ENCODE results near the gene TBC1D14. TPM values are rescaled to one million over a fixed set of nuclear protein-coding genes. Genes with fewer than 3 reads are reported as not detected.

TBC1D14 gene
- total RNA-seq, 1 experiment from 2014 or later, result 50.2 TPM

- no peak for DNase-seq
- no peak for TF ChIP-seq CTCF (conservative IDR thresholded peaks at IDR 0.05)
- Histone ChIP-seq H3K23ac (ENCODE audit: insufficient read length, low read depth, low read length) (no peak overlapping the region), H4K5ac (ENCODE audit: insufficient read length, low read depth, low read length) (no peak overlapping the region), H2AFZ (ENCODE audit: low read length) (no peak overlapping the region), H3K14ac (ENCODE audit: insufficient read depth, low read length) (no peak overlapping the region), H3K79me2 (ENCODE audit: insufficient read depth, low read length) (no peaks in the 10 kb centered on the region), H3K56ac (ENCODE audit: insufficient read length, low read depth, low read length) (no peak overlapping the region), H3K79me1 (ENCODE audit: insufficient read depth, low read depth, low read length, poor library complexity, severe bottlenecking) (no peaks in the 10 kb centered on the region), H2AK5ac (ENCODE audit: insufficient read length, low read length) (no peak overlapping the region), H3K23me2 (ENCODE audit: insufficient read length, low read depth, low read length, poor library complexity, severe bottlenecking) (no peaks in the 10 kb centered on the region), H3K27me3 (ENCODE audit: insufficient read depth, low read length) (no peaks in the 10 kb centered on the region; the same call in 1 of the 2 replicates), H3K18ac (ENCODE audit: insufficient read length, low read depth, low read length) (no peak overlapping the region), H3K4ac (ENCODE audit: low read depth, low read length) (no peak overlapping the region), H3K4me2 (ENCODE audit: insufficient read depth, insufficient read length, low read length) (no peak overlapping the region), H4K20me1 (ENCODE audit: control insufficient read depth, insufficient read depth, insufficient read length) (no peaks in the 10 kb centered on the region), H3K9ac (ENCODE audit: extremely low read depth, insufficient read length, low read length) (no peak overlapping the region), H2BK15ac (ENCODE audit: low read depth, low read length) (no peak overlapping the region), H3K27ac (ENCODE audit: insufficient read length, low read depth, low read length) (no peak overlapping the region), H3T11ph (ENCODE audit: low read length) (no peak overlapping the region), H2BK5ac (ENCODE audit: insufficient read length, low read length) (no peak overlapping the region), H3K4me1 (ENCODE audit: insufficient read depth, low read length) (no peaks in the 10 kb centered on the region), H2BK20ac (ENCODE audit: low read depth, low read length, poor library complexity, severe bottlenecking) (no peak overlapping the region), H3K9me3 (ENCODE audit: control insufficient read depth, low read depth, low read length) (no peaks in the 10 kb centered on the region), H4K91ac (ENCODE audit: insufficient read length, low read depth, low read length) (no peak overlapping the region), H4K8ac (replicated peaks; ENCODE audit: insufficient read length, low read depth, low read length) (no peak overlapping the region), H2BK120ac (ENCODE audit: low read depth, low read length, poor library complexity, severe bottlenecking) (no peak overlapping the region), H2BK12ac (ENCODE audit: insufficient read length, low read depth, low read length) (no peak overlapping the region)
- Mint-ChIP-seq H3K9me3 (no peaks in the 10 kb centered on the region; a peak in 1 of 5 replicates), H3K4me1 (peaks cover 7 to 13% of the 10 kb centered on the region in 2 experiments; a peak in 3 of 4 replicates), H3K27me3 (ENCODE audit: low read depth) (no peaks in the 10 kb centered on the region; the same call in 1 of the 2 replicates), H3K27ac (no peak overlapping the region), H3K36me3 (ENCODE audit: insufficient read depth in 1 of 3, low read depth in 3 of 3) (peaks cover 28 to 77% (median 49%) of the 10 kb centered on the region in 3 experiments; a peak in 6 of 7 replicates), H3K4me3 (no peak overlapping the region)
- WGBS (ENCODE audit: extremely low coverage, insufficient read length, low lambda C conversion rate), result no CpG with 5 or more reads among the region's 6 CpGs
Measured at GRCh38 chr4:7016512-7016911, 106.9 kb downstream of the TBC1D14 start.
